Neural cell (in vitro differentiated cells): Measurements from ENCODE around the gene PLCB4. TPM values are rescaled to one million over a fixed set of nuclear protein-coding genes. Genes with fewer than 3 reads are reported as not detected.

Experiments
- H2AFZ ChIP-seq: fragments of 200-600, 300-800 bp; sonication (generic), shearing (Covaris generic); 2 replicates; pipeline ENCODE4 v1.6.0; 2014; ENCODE audit warnings: low read depth, mild to moderate bottlenecking, antibody characterized with exemption, low read length, moderate library complexity
- H3F3A ChIP-seq: fragments of 200-600 bp; shearing (Covaris generic); 2 replicates; pipeline ENCODE4 v1.6.1; 2016; ENCODE audit warnings: mild to moderate bottlenecking, moderate library complexity, mixed read lengths, antibody characterized with exemption, low read length; ENCODE audit not compliant: insufficient read depth, poor library complexity, severe bottlenecking
- H3K27ac ChIP-seq: fragments of 200-600, 300-800 bp; sonication (generic), shearing (Covaris generic); 2 replicates; pipeline ENCODE4 v1.5.1; 2014; ENCODE audit warnings: mild to moderate bottlenecking, low read length, moderate library complexity
- H3K27me3 ChIP-seq: fragments of 300-800, 200-600 bp; sonication (generic), shearing (Covaris generic); 2 replicates; pipeline ENCODE4 v1.6.0; 2014; ENCODE audit warnings: mild to moderate bottlenecking, low read depth, low read length, moderate library complexity; ENCODE audit not compliant: insufficient read depth
- H3K36me3 ChIP-seq: fragments of 300-800, 200-600 bp; sonication (generic), shearing (Covaris generic); 2 replicates; pipeline ENCODE4 v1.5.1; 2014; ENCODE audit warnings: mild to moderate bottlenecking, antibody characterized with exemption, low read length, moderate library complexity; ENCODE audit not compliant: insufficient read depth
- H3K4me2 ChIP-seq: fragments of 300-800, 200-600 bp; sonication (generic), shearing (Covaris generic); 2 replicates; pipeline ENCODE4 v1.6.0; 2014; ENCODE audit warnings: mild to moderate bottlenecking, low read length
- H3K4me3 ChIP-seq: fragments of 300-800, 200-600 bp; sonication (generic), shearing (Covaris generic); 2 replicates; pipeline ENCODE4 v1.5.1; 2014; ENCODE audit warnings: mild to moderate bottlenecking, low read length, moderate library complexity
- H3K79me2 ChIP-seq: fragments of 200-600 bp; shearing (Covaris generic); replicated peaks from 2 replicates; pipeline ENCODE4 v1.6.0; 2014; ENCODE audit warnings: mild to moderate bottlenecking, low read length, moderate library complexity; ENCODE audit not compliant: insufficient read depth
- H3K9ac ChIP-seq: fragments of 300-800, 200-600 bp; sonication (generic), shearing (Covaris generic); 2 replicates; pipeline ENCODE4 v1.6.1; 2016; ENCODE audit warnings: mild to moderate bottlenecking, low read length, mixed read lengths
- H3K9me2 ChIP-seq: fragments of 200-600 bp; shearing (Covaris generic); 2 replicates; pipeline ENCODE4 v1.6.1; 2016; ENCODE audit warnings: mild to moderate bottlenecking, low read length, mixed read lengths; ENCODE audit not compliant: insufficient read depth
- H3K9me3 ChIP-seq: fragments of 200-600, 300-800 bp; sonication (generic), shearing (Covaris generic); 2 replicates; pipeline ENCODE4 v1.6.1; 2016; ENCODE audit warnings: mild to moderate bottlenecking, mixed run types, low read length, moderate library complexity, mixed read lengths
- H4K20me1 ChIP-seq: fragments of 200-600 bp; shearing (Covaris generic); 2 replicates; pipeline ENCODE4 v1.6.1; 2016; ENCODE audit warnings: mild to moderate bottlenecking, mixed run types; ENCODE audit not compliant: insufficient read depth
- CTCF ChIP-seq: fragments of 450-650 bp; IDR thresholded peaks from 2 replicates; pipeline ENCODE4 v1.5.1; 2014; ENCODE audit warnings: antibody characterized with exemption, mild to moderate bottlenecking, moderate library complexity; ENCODE audit not compliant: poor library complexity, severe bottlenecking
- EP300 ChIP-seq: fragments of 450-650 bp; conservative IDR thresholded peaks from 2 replicates; pipeline ENCODE4 v1.6.1; 2014; ENCODE audit warnings: antibody characterized with exemption, mild to moderate bottlenecking, moderate library complexity; ENCODE audit not compliant: poor library complexity, severe bottlenecking
- EZH2 ChIP-seq: fragments of 200-600, 300-800 bp; shearing (Covaris generic), sonication (generic); IDR thresholded peaks from 2 replicates; pipeline ENCODE4 v1.6.1; 2014; ENCODE audit warnings: antibody characterized with exemption, low read length, borderline replicate concordance, mild to moderate bottlenecking; ENCODE audit not compliant: insufficient read depth, poor library complexity, severe bottlenecking
- MXI1 ChIP-seq: fragments of 450-650 bp; conservative IDR thresholded peaks from 2 replicates; pipeline ENCODE4 v1.6.1; 2014; ENCODE audit warnings: antibody characterized with exemption, mild to moderate bottlenecking; ENCODE audit not compliant: poor library complexity, severe bottlenecking
- POLR2AphosphoS5 ChIP-seq: IDR thresholded peaks from 2 replicates; pipeline ENCODE4 v1.6.1; 2012
- RAD21 ChIP-seq: fragments of 450-650 bp; conservative IDR thresholded peaks from 2 replicates; pipeline ENCODE4 v1.6.1; 2014; ENCODE audit warnings: antibody characterized with exemption, mild to moderate bottlenecking, moderate library complexity
- REST ChIP-seq: IDR thresholded peaks from 2 replicates; pipeline ENCODE4 v1.6.1; 2012; ENCODE audit warnings: borderline replicate concordance
- SMC3 ChIP-seq: fragments of 450-650 bp; conservative IDR thresholded peaks from 2 replicates; pipeline ENCODE4 v1.6.1; 2014; ENCODE audit warnings: antibody characterized with exemption, mild to moderate bottlenecking, moderate library complexity; ENCODE audit not compliant: poor library complexity
- TAF1 ChIP-seq: IDR thresholded peaks from 2 replicates; pipeline ENCODE4 v1.6.1; 2012; ENCODE audit warnings: low read depth
- polyA plus RNA-seq: library from polyadenylated mRNA; depleted of rRNA; stranded (reverse); fragments of >200 nt; gene quantifications from 2 replicates; pipeline ENCODE4 v1.2.3, GENCODE V29; 2014

Gene PLCB4
- polyA plus RNA-seq, 1 donor from 2014 or later = 13.1 TPM

- Histone ChIP-seq H3F3A (no peaks in the 10 kb centered on the region), H2AFZ (no peak overlapping the region), H3K9me3 (no peaks in the 10 kb centered on the region), H3K27ac (no peak overlapping the region), H3K9ac (no peak overlapping the region), H3K27me3 (no peaks in the 10 kb centered on the region), H3K9me2 (no peaks in the 10 kb centered on the region), H3K4me2 (no peak overlapping the region), H3K79me2 (no peaks in the 10 kb centered on the region), H4K20me1 (no peaks in the 10 kb centered on the region), H3K36me3 (no peaks in the 10 kb centered on the region), H3K4me3 (no peak overlapping the region)
- TF ChIP-seq EP300 (no peak), CTCF (no peak), MXI1 (no peak), SMC3 (no peak), REST (no peak), RAD21 (no peak), EZH2 (no peak), POLR2AphosphoS5 (no peak), TAF1 (no peak)
These were observed 142.3 kb downstream of the PLCB4 start for GRCh38 chr20:9211016-9211760.

- Histone ChIP-seq H3K4me2 (no peak overlapping the region), H3F3A (no peaks in the 10 kb centered on the region), H2AFZ (no peak overlapping the region), H3K9me3 (no peaks in the 10 kb centered on the region), H3K79me2 (no peaks in the 10 kb centered on the region), H3K36me3 (no peaks in the 10 kb centered on the region), H3K4me3 (no peak overlapping the region), H4K20me1 (no peaks in the 10 kb centered on the region), H3K9me2 (no peaks in the 10 kb centered on the region), H3K27ac (no peak overlapping the region), H3K27me3 (no peaks in the 10 kb centered on the region), H3K9ac (no peak overlapping the region)
- TF ChIP-seq EP300 = no peak
- no peak for TF ChIP-seq REST
- no peak for TF ChIP-seq SMC3
- no peak for TF ChIP-seq MXI1
- TF ChIP-seq TAF1 = no peak
- TF ChIP-seq CTCF = no peak
- no peak for TF ChIP-seq RAD21
- TF ChIP-seq POLR2AphosphoS5 = no peak
- TF ChIP-seq EZH2 = no peak
These were observed 143.8 kb downstream of the PLCB4 start for GRCh38 chr20:9212735-9213134.
